HG02852 (cell line): ENCODE results near the gene LIN28A.
A peak's percentile ranks its signal among the peaks of the same experiment; 100 is the strongest.

ENCODE experiments used
- ATAC-seq: cut with Tn5 transposase; IDR thresholded peaks from one replicate; pipeline ENCODE4 v1.9.1; 2021; ENCODE audit warnings: mild to moderate bottlenecking, moderate library complexity; ENCODE audit not compliant: unreplicated experiment

Gene LIN28A

DNA sequence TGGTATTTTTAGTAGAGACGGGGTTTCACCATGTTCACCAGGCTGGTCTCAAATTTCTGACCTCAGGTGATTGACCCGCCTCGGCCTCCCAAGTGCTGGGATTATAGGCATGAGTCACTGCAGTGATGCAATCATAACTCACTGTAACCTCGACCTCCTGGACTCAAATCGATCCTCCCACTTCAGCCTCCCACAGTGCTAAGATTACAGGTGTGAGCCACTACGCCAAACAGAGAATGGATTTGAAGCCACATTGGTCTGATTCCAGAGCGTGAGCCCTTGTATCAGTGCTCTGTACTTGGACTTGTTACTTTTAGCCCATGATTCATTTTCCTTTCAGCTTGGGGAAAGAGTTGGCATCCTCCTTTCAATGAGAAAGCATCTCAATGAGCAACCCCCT lies 23.2 kb upstream of the LIN28A start:
- ATAC-seq: no peak

DNA sequence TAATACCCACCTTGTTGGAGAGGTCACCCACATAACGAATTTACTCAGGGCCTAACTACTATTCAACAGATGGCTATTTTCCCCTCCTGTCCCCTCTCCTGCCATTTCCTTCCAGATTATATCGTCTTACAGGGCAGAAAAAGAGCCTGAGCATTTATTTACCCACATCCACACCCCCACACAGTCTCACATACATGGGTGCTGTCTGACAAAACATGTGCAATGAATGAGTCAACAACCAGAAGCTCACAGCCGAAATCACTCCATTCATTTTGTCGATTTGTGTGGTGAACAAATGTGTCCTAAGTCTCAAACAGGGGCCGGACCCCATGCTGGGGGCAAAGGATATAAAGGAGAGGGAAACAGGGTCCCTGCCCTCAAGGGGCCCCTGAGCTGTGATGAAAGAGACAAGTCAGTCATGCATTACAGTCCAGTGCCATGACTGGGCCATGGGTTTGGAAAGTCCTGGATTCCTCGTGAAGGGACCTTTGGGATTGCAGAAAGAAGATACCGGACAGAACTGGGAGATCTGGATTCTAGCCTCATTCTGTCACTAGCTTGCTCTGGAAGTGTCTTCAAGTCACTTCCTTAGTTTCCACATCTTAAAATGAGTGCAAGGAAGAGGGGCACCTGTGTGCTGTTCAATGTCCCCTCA lies 21.7 kb upstream of the LIN28A start:
- ATAC-seq: no peak

DNA sequence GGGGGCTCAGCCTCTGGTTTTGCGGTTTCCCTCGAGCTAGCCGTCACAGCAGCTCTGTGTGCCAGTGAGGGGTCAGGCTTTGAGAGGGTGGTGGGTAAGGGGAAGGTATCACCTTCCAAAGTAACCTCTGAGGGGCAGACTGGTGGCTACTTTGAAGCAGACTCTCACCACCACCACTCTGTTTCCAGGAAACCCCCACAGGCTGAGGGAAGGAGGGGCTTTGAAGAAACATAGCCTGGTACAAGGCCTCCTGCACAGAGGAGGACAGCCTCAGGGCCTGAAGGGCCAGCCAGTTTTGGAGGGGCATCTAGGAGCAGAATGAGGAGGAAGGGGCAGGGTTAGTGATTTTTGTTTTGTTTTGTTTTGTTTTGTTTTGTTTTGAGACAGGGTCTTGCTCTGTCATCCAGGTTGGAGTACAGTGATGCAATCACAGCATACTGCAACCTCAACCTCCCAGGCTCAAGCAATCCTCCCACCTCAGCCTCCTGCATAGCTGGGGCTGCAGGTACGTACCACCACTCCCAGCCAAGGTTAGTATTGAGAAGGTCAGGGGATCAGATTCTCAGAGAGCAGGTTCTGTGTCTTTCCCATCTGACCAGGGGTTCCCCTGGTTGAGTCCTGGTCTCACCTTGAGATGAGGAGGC lies 20.9 kb upstream of the LIN28A start:
- no peak for ATAC-seq

DNA sequence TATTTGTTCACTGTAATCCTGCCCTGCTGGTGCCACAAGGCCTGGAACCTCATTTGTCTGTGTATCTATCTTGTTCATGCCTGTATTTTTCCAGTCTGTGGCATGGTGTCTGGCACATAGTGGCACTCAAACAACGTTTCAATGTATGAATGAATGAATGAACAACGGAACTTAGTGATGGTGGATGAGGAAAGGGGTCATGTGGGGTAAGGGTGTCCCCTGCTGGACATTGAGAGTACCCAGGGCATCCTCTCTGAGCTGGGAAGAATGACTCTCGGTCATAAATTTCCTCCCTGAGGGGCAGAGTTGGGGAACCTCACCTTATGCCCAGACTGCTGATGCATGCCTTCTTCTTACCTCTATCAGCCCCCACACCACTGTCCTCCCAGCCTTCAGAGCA lies 19.2 kb upstream of the LIN28A start:
- no peak for ATAC-seq

DNA sequence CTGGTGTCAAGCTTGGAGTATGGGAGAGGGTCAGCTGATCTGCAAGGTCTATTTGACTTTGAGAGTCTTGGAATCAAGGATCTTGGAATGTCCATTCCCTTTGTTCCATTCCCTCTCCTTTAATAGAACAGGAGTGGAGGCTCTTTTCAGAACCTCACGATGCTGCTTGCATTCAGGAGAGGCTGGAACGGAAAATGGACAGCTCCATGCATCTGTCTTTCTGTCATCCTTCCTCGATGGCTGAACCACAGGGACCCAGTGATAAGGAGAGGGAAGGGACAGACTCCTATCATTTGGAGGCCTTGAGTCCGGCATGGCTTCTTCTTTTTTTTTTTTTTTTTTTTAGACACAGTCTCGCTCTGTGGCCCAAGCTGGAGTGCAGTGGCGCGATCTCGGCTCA lies 14.9 kb upstream of the LIN28A start:
- no peak for ATAC-seq

DNA sequence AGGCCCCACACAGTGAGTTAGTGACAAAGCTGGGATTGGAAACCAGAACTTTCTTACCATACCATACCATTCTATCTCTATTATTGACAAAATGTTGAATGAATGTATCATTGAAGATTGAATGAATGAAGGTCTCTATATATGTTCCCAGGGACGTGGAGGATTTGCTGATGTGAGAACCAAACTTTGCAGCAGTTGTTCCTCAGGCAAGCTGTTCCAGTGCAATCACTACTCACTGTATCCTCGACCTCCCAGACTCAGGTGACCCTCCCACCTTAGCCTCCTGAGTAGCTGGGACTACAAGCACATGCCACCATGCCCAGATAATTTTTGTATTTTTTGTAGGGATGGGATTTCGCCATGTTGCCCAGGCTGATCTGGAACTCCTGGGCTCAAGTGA lies 11.6 kb upstream of the LIN28A start:
- no peak for ATAC-seq

DNA sequence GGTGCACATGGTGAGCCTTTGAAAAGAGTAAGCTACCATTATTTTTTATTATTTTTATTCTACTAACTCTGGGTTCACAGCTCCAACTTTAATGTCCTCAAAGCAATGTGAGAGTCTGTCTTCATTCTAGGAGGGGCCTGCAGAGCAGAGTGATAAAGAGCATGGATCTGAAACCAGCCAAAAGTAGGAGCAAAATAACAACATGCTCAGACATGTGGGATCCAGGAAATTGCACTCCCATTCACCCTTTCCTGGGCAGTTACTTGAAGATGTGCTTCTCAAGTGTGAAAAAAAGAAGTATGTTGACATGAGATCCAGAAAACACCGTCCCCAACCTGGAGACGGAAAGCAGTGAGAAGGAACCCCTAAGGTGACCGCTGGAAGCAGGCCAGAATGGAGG lies 8.7 kb upstream of the LIN28A start:
- ATAC-seq: no peak

DNA sequence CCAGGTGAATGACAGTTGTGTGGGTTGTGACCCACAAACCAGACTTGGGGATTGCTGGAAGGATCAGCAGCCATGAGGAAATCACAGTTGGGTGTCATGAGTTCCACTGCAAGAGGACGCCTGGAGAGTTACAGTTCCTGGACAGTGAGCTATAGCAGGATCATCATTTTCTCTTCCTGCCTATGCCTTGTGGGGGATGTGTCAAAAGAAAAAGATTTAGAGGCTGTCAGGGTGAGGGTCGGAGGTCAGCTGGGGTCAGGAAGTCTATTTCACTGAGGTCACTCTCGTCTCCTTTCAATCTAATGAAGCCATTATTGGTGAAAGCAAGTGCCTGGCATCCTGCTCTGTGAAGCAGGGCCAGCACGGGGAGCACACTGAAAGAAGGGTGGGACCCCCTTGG lies 7.0 kb upstream of the LIN28A start:
- no peak for ATAC-seq

DNA sequence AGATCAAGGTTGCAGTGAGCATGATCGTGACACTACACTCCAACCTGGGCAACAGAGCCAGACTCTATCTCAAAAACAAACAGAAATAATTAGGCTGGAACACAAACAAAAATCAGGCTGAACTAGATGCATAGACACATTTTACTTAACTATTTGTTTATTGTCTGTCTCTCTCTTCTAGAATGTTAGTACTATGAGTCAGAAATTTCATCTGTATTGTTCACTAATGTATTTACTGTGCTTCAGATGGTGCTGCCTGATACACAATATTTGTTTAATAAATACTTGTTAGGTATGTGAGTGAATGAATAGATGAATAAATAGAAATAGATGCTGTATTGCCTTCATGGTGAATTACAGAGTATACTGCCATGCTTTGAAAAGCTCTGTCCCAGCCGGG lies 6.0 kb upstream of the LIN28A start:
- no peak for ATAC-seq

DNA sequence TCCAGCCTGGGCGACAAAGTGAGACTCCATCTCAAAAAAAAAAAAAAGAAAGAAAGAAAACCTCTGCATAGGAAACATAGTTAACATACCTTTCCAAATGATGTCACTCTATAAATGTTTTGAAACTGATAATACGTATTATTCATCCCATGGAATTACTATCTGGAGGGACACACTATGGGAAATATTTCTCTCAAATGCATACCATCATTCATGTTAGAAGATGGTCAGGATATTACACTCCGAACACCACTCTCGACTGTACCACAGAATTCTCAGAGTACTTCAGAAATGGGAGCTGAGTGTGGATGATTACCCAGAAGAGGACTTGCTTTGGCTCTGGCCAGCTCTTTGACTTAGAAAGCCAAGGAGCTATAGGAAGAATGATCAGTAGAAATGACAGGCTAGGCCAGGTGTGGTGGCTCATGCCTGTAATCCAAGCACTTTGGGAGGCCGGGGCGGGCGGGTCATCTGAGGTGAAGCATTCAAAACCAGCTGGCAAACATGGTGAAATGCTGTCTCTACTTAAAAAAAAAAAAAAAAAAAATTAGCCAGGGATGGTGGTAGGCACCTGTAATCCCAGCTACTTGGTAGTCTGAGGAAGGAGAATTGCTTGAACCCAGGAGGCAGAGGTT lies 5.2 kb upstream of the LIN28A start:
- ATAC-seq: no peak

DNA sequence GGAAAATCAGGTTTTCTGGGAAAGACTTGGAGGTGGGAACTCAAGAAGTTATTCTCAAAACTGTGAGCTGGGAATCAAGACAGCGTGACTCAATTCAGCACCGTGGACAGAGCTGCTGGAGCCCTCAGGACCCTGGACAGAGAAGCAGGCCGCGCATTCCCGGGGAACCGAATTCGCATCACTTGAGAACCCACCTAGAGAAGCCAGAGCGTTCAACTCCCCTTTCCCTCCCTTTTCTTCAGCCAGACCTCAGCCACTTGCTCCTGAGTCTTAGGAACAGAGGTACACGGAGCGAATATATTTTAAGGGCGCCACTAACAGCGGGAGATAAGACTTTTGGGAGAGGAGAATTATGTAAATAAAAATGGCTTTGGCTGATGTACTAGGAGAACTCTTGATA lies 2.0 kb upstream of the LIN28A start:
- no peak for ATAC-seq

DNA sequence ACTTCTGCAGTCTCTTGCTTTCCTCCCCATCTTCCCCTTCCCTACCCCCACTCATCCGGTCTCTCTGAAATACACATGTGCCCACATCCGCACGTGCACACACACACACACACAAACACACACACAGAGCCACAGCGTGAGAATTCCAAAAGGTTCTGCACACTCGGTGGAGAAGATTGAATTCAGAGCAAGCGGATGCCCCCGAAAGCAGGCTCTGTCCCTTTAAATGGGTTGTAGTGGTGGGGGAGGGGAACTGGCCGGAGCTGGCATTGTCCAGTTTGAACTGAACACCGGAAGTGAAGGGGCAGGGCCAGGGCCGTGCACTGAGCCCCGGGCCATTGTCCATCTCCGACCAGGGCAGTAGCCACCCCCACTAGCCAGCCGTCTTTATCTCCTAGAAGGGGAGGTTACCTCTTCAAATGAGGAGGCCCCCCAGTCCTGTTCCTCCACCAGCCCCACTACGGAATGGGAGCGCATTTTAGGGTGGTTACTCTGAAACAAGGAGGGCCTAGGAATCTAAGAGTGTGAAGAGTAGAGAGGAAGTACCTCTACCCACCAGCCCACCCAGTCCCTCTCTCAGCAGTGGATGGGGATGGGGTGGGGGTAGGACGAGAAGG lies 1.3 kb upstream of the LIN28A start:
- ATAC-seq: no peak

DNA sequence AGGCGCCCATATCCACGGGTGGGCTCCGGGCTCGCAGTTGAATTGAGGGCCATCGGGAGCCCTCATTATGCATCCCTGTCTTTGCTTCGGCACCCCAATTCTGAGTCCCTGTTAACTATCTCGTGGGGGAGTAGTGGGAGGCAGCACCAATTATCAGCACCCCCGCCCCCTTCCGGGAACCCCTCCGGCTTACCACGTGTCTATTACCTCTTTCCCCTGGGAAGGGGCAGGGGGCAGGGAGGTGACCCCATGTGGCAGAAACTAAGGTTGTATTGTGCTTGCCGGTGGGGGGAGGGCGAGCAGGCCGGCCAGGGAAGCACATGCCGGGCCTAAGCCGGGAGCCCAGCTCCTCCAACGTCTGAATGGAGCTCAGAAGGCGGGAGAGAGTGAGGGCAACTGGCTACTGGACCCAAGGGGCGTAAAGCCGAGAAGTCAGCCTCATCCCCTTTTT lies 1.0 kb downstream of the LIN28A start:
- ATAC-seq: no peak

DNA sequence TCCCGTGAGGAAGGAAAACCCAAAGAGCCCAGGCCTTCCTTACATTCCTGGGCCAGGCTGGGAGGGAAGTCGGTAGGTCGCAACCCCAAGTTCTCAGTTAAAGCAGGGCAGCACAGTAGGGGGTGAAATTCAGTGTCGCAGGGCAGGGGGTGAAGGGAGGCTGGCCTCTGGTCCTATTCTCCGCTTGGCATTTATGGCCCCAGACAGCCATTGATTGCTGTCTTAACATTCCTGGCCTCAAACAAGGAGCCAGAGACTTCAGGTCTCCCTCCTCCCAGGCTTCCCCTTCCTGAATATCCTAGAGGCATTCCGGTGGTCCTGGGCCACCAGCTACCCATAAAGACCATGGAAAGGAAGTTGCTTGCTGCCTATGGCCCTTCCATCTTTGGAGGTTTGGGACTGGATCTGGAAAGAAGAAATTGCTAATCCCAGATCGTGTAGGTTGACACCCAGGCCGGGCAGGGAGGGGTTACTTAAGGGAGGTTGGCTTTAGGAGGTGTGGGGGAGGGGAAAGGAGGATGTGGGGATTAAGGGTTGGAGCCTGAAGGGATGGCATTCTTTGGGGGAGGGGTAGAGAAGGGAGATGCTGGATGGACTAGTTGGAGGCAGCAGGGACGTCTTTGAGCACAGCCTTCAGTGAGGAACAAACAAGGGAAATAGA lies 1.7 kb downstream of the LIN28A start:
- no peak for ATAC-seq

DNA sequence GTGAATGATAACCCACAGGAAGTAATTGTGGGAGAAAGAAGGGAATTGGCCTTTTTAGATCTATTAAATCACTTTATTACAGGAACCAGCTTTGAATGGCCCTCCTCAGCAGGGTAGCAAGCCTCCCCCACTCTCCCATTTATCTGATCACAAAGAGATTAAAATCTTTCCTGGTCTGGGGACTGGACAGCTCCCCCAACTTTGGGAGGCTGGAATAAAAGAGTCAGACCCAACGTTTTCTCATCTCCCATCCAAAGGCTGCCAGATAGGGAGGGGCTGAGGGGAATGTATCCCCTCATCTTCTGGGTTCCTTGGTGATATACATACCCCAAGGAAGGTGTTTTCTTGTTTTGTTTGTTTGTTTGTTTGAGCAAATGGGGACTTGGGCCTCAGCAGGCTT lies 2.4 kb downstream of the LIN28A start:
- no peak for ATAC-seq

DNA sequence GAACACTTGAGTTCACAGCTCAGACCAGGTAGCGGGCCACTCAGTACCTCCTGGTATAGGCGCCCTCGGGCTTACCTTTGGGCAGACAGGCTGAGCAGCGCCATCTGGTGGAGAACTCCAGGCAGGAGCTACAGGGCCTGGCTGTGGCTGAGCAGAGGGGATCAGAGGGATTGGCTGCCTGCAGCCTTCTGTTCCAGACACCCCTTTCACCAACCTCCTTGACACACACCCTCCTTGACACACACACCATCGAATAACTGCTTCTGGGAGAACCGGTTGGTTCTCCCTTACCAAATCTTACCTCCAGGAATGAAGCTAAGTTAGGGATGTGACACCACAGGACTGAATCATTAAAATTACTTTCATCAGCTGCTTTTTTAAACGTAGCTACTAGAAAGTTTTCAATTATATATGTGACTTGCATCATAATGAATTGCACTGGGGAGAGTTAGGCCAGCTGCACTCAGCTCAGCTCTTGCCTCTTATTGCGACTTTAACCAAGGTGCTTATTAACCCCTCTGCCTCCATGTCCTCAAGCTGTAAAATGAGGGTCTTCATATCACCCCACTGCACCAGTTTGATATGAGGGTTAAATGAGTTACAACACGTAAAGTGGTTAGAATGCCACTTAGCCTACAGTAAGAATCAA lies 6.6 kb downstream of the LIN28A start:
- no peak for ATAC-seq

DNA sequence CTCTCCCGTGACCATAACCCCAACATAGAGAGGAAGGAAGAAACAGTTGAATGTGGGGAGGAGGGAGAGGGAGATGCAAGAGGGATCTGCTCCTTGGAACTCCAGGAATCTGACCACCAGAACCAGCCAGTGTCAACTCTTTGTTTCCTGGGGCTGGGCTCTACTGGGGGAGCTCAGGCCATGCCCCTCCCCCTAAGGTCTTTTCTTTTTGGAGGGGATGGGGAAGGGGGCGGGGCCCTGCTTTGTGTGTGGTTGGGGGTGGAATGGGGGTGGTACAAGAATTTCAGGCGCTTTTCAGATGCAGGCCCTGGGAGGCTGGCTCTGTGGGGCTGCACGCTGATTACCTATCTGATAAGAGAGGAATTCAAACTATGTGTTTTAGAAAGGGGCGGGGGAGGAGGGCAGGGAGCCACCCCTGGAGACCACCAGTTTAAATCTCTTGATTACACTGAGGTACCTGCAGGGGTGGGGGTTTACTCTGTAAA lies 8.3 kb downstream of the LIN28A start:
- ATAC-seq: no peak

DNA sequence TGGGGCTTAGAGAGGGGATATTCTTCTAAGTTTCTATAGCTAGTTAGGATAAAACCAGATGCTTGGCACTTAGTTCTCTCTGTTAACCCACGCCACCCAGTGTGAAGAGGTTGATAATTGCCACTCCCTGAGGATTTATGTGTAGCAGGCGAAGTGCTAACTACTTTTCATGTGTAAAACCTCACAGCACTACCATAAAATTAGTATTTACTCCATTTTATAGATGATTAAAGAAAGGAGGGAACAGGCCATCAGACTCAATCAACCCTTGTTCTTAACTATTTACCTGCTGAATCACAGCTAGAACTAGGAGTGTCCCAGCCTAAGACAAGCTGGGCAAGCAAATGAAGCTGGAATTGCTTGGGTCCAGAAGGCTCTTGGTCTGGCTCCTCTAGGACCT lies 8.9 kb downstream of the LIN28A start:
- no peak for ATAC-seq

DNA sequence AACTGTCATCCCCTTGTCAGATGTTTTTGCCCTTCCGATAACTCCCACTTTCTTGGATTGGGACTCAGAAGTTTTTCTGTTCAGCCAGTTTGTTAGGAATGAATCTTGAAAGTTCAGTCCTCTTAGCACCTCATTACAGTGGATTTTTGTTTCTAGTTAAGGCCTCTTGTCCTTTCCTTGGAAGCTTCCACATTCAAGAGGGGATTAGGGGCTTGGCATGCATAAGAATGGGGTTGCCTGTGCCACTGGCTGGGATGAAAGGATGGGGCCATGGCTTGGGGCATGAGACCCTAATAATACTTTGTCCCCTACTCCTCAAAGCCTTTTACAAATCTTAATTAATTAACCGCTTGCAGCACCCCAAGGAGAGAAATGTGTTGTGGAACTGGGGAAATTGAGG lies 19.1 kb downstream of the LIN28A start:
- ATAC-seq: no peak

DNA sequence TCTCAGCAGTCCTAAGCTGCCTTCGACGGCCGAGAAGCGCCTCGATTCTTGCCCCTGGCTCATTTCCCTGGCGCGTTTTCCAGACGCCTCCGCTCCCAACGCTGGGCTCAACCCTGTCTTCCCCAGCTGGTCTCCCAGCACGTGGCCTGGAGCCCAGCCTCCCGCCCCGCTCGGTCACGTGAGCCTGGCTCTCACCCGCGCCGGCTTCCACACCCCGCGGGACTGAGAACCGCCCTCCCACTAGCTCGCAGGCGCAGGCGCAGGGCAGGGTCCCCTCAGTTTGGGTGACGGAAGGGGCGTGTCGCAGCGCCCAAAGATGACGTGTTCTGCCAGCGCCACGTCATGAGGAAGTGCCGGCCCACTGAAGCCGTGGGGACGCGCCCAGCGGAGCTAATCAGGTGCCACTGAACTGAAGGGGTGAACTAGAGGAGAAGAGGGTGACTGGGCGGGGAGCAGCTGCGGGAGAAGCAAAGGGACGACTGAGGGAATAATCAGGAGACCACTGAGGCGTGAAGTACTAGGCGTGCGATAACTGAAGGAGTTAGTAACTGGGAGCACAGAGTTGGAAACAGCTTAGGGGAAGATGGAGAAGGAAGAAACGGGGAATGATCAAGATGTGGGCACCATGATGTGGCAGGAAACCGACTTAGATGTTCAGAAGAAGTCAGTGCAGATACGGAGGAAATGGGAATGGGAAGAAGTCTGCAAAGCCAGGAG lies 21.5 kb downstream of the LIN28A start, which contains the start of gene DHDDS:
TSS of gene DHDDS (plus strand) at position 343 of the 717 bp plus-strand sequence. CDS start 625 bp downstream, outside the sequence.
- peak; percentile 94 for ATAC-seq
